ENCODE data around the gene NEK7.

Gene NEK7

GRCh38 chr1:198135366-198135765, 21.4 kb upstream of the NEK7 start:
- no peak overlapping the region for H3K9ac ChIP-seq (ENCODE audit: low read length)
- no peak overlapping the region for H2AFZ ChIP-seq (ENCODE audit: low read depth, low read length)
- no peaks in the 10 kb centered on the region for H3K36me3 ChIP-seq (replicated peaks; ENCODE audit: low read depth, low read length)
- TF ChIP-seq, protein P1, sequence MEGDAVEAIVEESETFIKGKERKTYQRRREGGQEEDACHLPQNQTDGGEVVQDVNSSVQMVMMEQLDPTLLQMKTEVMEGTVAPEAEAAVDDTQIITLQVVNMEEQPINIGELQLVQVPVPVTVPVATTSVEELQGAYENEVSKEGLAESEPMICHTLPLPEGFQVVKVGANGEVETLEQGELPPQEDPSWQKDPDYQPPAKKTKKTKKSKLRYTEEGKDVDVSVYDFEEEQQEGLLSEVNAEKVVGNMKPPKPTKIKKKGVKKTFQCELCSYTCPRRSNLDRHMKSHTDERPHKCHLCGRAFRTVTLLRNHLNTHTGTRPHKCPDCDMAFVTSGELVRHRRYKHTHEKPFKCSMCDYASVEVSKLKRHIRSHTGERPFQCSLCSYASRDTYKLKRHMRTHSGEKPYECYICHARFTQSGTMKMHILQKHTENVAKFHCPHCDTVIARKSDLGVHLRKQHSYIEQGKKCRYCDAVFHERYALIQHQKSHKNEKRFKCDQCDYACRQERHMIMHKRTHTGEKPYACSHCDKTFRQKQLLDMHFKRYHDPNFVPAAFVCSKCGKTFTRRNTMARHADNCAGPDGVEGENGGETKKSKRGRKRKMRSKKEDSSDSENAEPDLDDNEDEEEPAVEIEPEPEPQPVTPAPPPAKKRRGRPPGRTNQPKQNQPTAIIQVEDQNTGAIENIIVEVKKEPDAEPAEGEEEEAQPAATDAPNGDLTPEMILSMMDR (IDR thresholded peaks at IDR 0.05; ENCODE audit: low read depth, low read length), result no peak
- no peak for TF ChIP-seq EZH2phosphoT487 (IDR thresholded peaks at IDR 0.05; ENCODE audit: low read depth)
- H3K27me3 ChIP-seq (ENCODE audit: low read depth, low read length), result no peaks in the 10 kb centered on the region
- no peak overlapping the region for H3K4me3 ChIP-seq (ENCODE audit: low read length)
- no peaks in the 10 kb centered on the region for H3K9me3 ChIP-seq (ENCODE audit: insufficient read depth, low read length)
- no peaks in the 10 kb centered on the region for H4K20me1 ChIP-seq (ENCODE audit: insufficient read depth, low read length)
- H3K27ac ChIP-seq (ENCODE audit: low read length), result no peak overlapping the region
- peaks cover 8% of the 10 kb centered on the region for H3K4me1 ChIP-seq (ENCODE audit: low read length)
- H3K79me2 ChIP-seq (ENCODE audit: low read length), result no peaks in the 10 kb centered on the region
- no peak overlapping the region for H3K4me2 ChIP-seq (ENCODE audit: low read length)

GRCh38 chr1:198141668-198142351, 15.0 kb upstream of the NEK7 start:
- Histone ChIP-seq H3K4me2 (ENCODE audit: low read length) (no peak overlapping the region), H3K27me3 (ENCODE audit: low read depth, low read length) (no peaks in the 10 kb centered on the region), H3K9me3 (ENCODE audit: insufficient read depth, low read length) (no peaks in the 10 kb centered on the region), H2AFZ (ENCODE audit: low read depth, low read length) (peak overlapping the region; percentile 14; the same call in 1 of the 2 replicates), H3K9ac (ENCODE audit: low read length) (no peak overlapping the region), H3K4me3 (ENCODE audit: low read length) (no peak overlapping the region), H3K79me2 (ENCODE audit: low read length) (no peaks in the 10 kb centered on the region), H3K4me1 (ENCODE audit: low read length) (no peaks in the 10 kb centered on the region), H3K36me3 (replicated peaks; ENCODE audit: low read depth, low read length) (no peaks in the 10 kb centered on the region), H4K20me1 (ENCODE audit: insufficient read depth, low read length) (no peaks in the 10 kb centered on the region), H3K27ac (ENCODE audit: low read length) (no peak overlapping the region)
- TF ChIP-seq, protein P1 (IDR thresholded peaks at IDR 0.05; ENCODE audit: low read depth, low read length), result no peak
- no peak for TF ChIP-seq EZH2phosphoT487 (IDR thresholded peaks at IDR 0.05; ENCODE audit: low read depth)

- TF ChIP-seq, protein P1 (IDR thresholded peaks at IDR 0.05; ENCODE audit: low read depth, low read length), result no peak
- TF ChIP-seq EZH2phosphoT487 (IDR thresholded peaks at IDR 0.05; ENCODE audit: low read depth), result no peak
- Histone ChIP-seq H3K4me3 (ENCODE audit: low read length) (no peak overlapping the region), H4K20me1 (ENCODE audit: insufficient read depth, low read length) (no peaks in the 10 kb centered on the region), H2AFZ (ENCODE audit: low read depth, low read length) (no peak overlapping the region), H3K9ac (ENCODE audit: low read length) (no peak overlapping the region), H3K79me2 (ENCODE audit: low read length) (no peaks in the 10 kb centered on the region), H3K27ac (ENCODE audit: low read length) (no peak overlapping the region), H3K9me3 (ENCODE audit: insufficient read depth, low read length) (no peaks in the 10 kb centered on the region), H3K4me2 (ENCODE audit: low read length) (no peak overlapping the region), H3K4me1 (ENCODE audit: low read length) (no peaks in the 10 kb centered on the region), H3K27me3 (ENCODE audit: low read depth, low read length) (no peaks in the 10 kb centered on the region), H3K36me3 (replicated peaks; ENCODE audit: low read depth, low read length) (no peaks in the 10 kb centered on the region)
Measured at GRCh38 chr1:198143797-198144196, 13.0 kb upstream of the NEK7 start.

DNA sequence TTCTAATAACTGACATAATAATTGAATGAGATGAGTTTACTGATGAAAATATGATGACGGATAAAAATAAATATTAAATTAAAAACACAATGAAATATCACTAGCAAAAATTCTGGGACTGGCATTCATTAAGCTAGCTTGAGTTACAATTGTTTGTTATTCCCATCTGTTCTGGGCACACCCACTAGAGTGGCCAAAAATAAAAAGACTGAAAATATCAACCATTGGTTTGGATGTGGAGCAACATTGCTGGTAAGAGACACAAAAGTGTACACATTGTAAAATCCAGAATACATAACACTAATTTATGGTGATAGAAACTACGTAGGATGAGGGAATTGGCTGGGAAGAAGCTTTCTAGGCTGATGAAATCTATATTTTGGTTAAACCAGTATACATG, 9.6 kb upstream of the NEK7 start:
- Histone ChIP-seq H3K27ac (ENCODE audit: low read length) (no peak overlapping the region), H3K4me2 (ENCODE audit: low read length) (no peak overlapping the region), H3K9me3 (ENCODE audit: insufficient read depth, low read length) (no peaks in the 10 kb centered on the region), H2AFZ (ENCODE audit: low read depth, low read length) (no peak overlapping the region), H3K4me1 (ENCODE audit: low read length) (no peaks in the 10 kb centered on the region), H4K20me1 (ENCODE audit: insufficient read depth, low read length) (no peaks in the 10 kb centered on the region), H3K4me3 (ENCODE audit: low read length) (no peak overlapping the region), H3K9ac (ENCODE audit: low read length) (no peak overlapping the region), H3K27me3 (ENCODE audit: low read depth, low read length) (no peaks in the 10 kb centered on the region), H3K79me2 (ENCODE audit: low read length) (no peaks in the 10 kb centered on the region), H3K36me3 (replicated peaks; ENCODE audit: low read depth, low read length) (no peaks in the 10 kb centered on the region)
- TF ChIP-seq, protein P1 (IDR thresholded peaks at IDR 0.05; ENCODE audit: low read depth, low read length), result no peak
- TF ChIP-seq EZH2phosphoT487 (IDR thresholded peaks at IDR 0.05; ENCODE audit: low read depth), result no peak

Data from OCI-LY3 (cell line).